Measurements from ENCODE around the gene USP9Y.

GRCh38 chrY:12905895-12906294 lies 204.9 kb downstream of the USP9Y start:
- TF ChIP-seq, protein P1, sequence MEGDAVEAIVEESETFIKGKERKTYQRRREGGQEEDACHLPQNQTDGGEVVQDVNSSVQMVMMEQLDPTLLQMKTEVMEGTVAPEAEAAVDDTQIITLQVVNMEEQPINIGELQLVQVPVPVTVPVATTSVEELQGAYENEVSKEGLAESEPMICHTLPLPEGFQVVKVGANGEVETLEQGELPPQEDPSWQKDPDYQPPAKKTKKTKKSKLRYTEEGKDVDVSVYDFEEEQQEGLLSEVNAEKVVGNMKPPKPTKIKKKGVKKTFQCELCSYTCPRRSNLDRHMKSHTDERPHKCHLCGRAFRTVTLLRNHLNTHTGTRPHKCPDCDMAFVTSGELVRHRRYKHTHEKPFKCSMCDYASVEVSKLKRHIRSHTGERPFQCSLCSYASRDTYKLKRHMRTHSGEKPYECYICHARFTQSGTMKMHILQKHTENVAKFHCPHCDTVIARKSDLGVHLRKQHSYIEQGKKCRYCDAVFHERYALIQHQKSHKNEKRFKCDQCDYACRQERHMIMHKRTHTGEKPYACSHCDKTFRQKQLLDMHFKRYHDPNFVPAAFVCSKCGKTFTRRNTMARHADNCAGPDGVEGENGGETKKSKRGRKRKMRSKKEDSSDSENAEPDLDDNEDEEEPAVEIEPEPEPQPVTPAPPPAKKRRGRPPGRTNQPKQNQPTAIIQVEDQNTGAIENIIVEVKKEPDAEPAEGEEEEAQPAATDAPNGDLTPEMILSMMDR (IDR thresholded peaks at IDR 0.05): no peak
- TF ChIP-seq POLR2A (IDR thresholded peaks at IDR 0.05): no peak

Data from Peyer's patch (tissue), 4 donors.